Stimulated activated CD4-positive, alpha-beta T cell treated with anti-CD3 and anti-CD28 coated beads, Interleukin-12 subunit alpha, Interleukin-12 subunit beta, amount 100 ng/mL, for 48 hours (primary cell): ENCODE results near the gene CPLX4.

Experiments
- DNase-seq, 3 donors: peaks; one replicate each; pipeline ENCODE4 v3.0.0-alpha.2; 2020; ENCODE audit warnings: low read depth in 2 of 3, low spot score in 1 of 3

CPLX4 gene

GRCh38 chr18:59318460-59319050 is at the start of gene CPLX4:
Gene CPLX4 (minus strand): TSS chr18:59318649. CDS start chr18:59318462, 187 bp downstream.
- DNase-seq = no peak

DNA sequence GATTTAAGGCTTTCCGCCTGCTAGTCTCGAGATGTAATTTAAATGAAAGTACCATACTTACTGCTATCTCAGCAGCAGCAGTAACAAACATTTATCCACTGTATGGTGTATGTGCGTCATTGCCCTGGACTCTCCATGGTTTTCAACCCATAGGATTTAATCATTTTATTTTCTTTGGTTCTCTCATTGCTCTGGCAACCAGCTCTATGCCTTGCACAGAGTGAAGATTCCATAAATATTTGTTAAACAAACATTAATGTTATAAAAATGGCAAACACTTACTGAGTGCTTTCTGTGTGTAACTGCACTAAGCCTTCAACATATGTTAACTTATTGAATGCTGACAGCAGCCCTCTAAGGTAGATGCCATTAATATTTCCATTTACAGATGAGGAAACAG is 41.9 kb upstream of the CPLX4 start:
- DNase-seq = no peak

DNA sequence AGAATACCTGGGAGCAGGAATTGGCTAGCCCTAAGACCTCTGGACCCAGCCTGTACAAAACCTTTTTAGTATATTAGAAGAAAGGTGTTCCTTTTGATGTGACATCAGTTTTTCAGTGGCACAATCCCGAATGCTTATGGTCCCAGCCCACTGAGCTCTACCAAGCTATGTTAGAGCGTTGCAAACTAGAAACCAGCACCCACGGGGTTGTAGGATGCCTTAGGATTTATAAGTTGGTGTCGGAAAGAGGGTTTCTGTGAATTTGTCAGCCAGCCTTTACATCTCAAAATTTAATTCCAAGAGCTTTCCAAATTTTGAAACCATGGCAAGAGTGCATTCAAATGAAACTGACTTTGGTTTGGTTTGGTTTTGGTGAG is 41.1 kb upstream of the CPLX4 start:
- DNase-seq = no peak

- DNase-seq = peak; percentile 87 to 91 (median 87)
Observed at GRCh38 chr18:59358712-59359575, 40.5 kb upstream of the CPLX4 start, which contains the start of gene LMAN1. Gene LMAN1 (minus strand): TSS chr18:59359265. CDS start chr18:59359244, 21 bp downstream.

DNA sequence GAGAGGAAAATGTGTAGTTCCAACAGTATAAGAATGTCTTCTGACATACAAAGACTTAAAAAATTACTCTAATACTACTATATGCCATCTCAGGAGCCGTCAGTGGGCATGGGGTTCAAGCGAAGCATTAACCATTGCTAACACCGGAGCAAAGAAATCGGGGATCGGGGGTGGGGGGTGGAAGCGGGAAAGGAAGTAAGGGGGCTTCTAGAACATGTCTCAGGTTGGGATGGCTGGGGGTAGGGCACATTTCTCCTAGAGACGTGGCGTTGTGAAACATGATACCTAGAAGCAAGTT is 39.9 kb upstream of the CPLX4 start:
- no peak for DNase-seq

GRCh38 chr18:59357928-59358327 is 39.5 kb upstream of the CPLX4 start:
- DNase-seq = peak in 1 of 3 donors; percentile 3

DNA sequence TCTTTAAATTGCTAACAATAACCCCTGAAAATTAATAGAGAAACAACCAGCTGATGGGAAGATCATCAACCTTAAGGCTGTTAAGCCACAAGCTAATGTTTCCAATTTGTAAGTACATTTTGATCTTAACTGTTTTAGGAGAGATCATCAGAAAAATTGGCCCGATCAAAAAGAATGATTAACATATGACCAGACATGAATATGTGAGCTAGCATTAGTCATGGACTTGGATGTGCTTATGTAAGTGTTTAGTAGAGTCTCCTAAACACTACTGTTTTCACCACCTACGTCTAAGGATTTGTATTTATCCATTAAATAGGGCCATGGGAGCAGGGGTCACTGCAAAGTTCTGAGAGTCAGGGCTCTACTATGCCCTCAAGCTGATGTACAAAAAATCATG is 36.3 kb upstream of the CPLX4 start:
- DNase-seq = no peak

GRCh38 chr18:59353079-59353680 is 34.7 kb upstream of the CPLX4 start:
- DNase-seq = no peak

DNA sequence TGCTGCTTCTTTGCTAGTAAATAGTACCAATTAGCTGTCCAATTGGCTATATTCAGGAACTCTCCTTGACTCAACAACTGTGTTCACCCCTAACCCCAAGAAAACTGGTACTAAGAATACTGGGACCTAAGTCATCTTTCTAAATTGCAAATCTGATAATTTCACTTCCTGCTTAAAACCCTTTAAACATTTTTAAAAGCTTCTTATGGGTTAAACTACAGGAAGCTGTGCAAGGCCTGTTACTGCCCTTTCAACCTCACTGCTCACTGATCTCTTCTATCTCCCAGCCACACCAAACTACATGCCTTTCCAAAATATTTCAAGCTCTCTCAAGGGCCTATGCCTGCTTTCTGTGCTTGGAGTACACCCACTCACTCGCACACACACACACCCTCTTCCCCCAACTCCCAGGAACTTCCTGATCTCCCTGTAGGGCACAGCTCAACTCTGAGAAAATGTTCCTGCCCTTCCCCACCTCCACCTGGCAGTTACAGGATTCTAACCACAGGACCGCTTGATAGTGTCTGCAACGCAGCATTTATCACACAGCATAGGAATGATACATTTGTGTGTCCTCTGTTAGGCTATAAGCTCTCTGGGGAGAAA is 33.9 kb upstream of the CPLX4 start:
- no peak for DNase-seq

- no peak for DNase-seq
Observed at GRCh38 chr18:59345556-59345955, 27.1 kb upstream of the CPLX4 start.

DNA sequence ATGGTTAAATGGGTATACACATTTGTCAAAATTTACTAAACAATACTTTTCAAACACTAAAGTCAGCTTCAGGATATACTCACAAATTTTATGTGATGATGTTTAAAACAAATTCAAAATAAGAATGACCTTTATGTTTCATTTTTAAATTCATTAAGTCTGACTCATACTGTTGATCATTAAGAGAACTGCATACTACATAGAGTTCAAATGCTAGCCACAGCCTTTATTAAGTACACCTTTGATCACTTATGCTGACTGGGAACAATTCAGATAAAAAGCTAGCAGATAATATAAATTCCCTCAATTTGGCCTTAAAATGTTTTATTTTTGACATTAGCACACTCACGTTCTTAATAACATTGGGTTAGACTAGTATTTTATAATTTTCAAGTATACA is 26.5 kb upstream of the CPLX4 start:
- no peak for DNase-seq

DNA sequence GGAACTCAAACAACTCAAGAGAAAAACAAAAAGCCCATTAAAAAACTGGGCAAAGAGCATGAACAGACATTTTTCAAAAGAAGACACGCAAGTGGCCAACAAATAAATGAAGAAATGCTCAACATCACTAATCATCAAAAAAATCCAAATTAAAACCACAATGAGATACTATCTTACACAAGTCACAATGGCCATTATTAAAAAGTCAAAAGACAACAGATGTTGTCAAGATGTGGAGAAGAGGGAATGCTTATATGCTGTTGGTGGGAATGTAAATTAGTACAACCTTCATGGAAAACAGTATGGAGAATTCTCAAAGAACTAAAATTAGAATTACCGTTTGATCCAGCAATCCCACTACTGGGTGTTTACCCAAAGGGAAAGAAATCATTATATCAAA is 25.5 kb upstream of the CPLX4 start:
- no peak for DNase-seq

GRCh38 chr18:59340817-59341216 is 22.4 kb upstream of the CPLX4 start:
- no peak for DNase-seq

DNA sequence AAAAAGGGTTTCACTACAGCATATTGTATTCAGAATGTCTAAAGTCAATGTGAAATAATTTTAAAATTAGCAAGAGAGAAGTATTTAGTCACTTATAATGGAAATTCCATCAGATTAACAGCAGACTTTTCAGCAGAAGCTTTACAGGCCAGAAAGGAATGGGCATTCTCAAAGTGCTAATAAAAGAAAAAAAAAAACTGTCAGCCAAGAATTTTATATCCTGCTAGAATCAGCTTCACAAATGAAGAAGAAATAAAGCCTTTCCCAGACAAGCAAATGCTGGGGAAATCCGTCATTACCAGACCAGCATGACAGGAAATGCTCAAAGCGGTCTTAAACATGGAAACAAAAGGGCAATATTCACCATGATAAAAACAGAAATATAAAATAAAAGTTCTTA is 21.9 kb upstream of the CPLX4 start:
- DNase-seq = no peak

- DNase-seq = no peak
Observed at GRCh38 chr18:59332986-59333385, 14.5 kb upstream of the CPLX4 start.

- no peak for DNase-seq
Observed at GRCh38 chr18:59328683-59329082, 10.2 kb upstream of the CPLX4 start.

DNA sequence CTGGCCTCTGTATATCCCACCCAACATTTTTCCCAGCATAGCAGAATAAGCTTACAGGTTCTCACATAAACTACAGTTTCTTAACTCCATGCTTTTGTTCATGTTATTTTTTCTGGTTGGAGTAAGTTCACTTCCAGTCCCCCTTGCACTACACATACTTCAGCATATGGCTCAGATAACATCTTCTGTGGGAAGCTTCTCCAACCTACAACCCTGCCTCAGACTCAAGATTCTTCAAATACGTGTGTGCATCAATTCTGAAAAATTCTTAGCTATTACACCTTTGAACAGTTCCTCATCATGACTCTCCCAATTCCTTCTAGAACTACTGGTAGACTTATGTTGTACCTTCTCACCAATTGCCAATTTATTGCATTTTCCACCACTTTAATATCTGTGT is 7.5 kb upstream of the CPLX4 start:
- no peak for DNase-seq

- DNase-seq = no peak
Observed at GRCh38 chr18:59324623-59324971, 6.1 kb upstream of the CPLX4 start.

GRCh38 chr18:59323931-59324622 is 5.6 kb upstream of the CPLX4 start:
- no peak for DNase-seq

DNA sequence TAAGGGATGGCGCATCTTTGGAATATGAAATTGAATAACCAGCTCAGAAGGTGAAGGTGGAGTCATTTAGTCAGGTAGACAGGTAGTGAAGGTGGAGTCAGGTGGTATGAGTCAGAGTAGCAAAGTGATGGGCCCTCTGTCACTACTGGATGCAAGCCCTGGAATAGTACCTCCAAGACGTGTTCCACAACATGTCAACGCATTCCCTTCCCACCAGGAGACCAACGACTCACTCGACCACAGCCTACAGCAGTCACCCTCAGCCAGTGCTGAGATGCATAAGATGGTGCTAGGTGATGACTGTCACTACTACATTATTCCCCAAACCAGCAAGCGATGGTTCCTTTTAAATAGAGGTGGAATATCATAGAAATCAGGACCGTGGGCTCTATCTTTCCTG is 6.8 kb downstream of the CPLX4 start:
- DNase-seq = no peak

DNA sequence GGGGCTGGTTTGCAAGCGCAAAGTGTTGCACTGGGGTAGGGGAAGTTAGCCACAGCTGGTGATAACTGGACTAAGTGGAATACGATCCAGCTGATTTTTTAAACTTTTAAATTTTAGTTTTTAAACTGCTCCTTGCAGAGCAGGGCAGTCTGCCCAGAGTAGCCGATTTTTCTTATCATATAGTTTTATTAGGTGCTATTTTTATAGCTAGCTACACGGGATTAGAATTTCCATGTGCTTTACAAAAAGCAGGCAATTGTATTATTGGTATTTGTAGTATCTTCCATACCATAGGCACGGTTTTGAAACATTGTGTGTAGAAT is 9.6 kb downstream of the CPLX4 start:
- DNase-seq = no peak
